Measurements from ENCODE around the gene PRKG1.

The PRKG1 gene

DNA sequence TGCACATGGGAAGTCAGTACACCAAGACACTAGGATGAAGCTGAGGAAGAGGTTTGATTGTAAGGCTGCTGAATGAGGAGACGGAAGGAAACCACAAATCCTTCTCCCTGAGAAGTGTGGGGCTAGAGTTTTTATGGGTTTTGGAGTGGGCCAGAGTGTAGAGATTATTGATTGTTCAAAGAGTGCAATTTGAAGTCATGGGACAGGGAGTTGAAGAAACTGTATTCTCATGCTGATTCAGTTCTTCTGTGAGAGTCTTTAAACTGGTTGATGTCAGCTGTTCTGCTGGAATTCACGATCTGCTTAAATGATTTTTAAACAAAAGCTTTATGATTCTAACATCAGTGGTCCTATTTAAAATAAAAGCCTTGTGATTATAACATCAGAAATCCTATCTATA, 533.9 kb downstream of the PRKG1 start:
- TF ChIP-seq USF1 (IDR thresholded peaks at IDR 0.05): no peak
- no peak for TF ChIP-seq EGR1 (IDR thresholded peaks at IDR 0.05)
- no peak for TF ChIP-seq TEAD4 (IDR thresholded peaks at IDR 0.05)
- TF ChIP-seq YY1 (IDR thresholded peaks at IDR 0.05; ENCODE audit: low read depth): no peak
- no peak for TF ChIP-seq CREB1 (IDR thresholded peaks at IDR 0.05; ENCODE audit: low read depth)
- TF ChIP-seq, protein P1, sequence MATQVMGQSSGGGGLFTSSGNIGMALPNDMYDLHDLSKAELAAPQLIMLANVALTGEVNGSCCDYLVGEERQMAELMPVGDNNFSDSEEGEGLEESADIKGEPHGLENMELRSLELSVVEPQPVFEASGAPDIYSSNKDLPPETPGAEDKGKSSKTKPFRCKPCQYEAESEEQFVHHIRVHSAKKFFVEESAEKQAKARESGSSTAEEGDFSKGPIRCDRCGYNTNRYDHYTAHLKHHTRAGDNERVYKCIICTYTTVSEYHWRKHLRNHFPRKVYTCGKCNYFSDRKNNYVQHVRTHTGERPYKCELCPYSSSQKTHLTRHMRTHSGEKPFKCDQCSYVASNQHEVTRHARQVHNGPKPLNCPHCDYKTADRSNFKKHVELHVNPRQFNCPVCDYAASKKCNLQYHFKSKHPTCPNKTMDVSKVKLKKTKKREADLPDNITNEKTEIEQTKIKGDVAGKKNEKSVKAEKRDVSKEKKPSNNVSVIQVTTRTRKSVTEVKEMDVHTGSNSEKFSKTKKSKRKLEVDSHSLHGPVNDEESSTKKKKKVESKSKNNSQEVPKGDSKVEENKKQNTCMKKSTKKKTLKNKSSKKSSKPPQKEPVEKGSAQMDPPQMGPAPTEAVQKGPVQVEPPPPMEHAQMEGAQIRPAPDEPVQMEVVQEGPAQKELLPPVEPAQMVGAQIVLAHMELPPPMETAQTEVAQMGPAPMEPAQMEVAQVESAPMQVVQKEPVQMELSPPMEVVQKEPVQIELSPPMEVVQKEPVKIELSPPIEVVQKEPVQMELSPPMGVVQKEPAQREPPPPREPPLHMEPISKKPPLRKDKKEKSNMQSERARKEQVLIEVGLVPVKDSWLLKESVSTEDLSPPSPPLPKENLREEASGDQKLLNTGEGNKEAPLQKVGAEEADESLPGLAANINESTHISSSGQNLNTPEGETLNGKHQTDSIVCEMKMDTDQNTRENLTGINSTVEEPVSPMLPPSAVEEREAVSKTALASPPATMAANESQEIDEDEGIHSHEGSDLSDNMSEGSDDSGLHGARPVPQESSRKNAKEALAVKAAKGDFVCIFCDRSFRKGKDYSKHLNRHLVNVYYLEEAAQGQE (IDR thresholded peaks at IDR 0.05; ENCODE audit: low read depth): no peak
- TF ChIP-seq CEBPB (IDR thresholded peaks at IDR 0.05): no peak
- TF ChIP-seq TCF12 (IDR thresholded peaks at IDR 0.05; ENCODE audit: low read depth): no peak
- TF ChIP-seq RAD21 (IDR thresholded peaks at IDR 0.05; ENCODE audit: low read depth): no peak

DNA sequence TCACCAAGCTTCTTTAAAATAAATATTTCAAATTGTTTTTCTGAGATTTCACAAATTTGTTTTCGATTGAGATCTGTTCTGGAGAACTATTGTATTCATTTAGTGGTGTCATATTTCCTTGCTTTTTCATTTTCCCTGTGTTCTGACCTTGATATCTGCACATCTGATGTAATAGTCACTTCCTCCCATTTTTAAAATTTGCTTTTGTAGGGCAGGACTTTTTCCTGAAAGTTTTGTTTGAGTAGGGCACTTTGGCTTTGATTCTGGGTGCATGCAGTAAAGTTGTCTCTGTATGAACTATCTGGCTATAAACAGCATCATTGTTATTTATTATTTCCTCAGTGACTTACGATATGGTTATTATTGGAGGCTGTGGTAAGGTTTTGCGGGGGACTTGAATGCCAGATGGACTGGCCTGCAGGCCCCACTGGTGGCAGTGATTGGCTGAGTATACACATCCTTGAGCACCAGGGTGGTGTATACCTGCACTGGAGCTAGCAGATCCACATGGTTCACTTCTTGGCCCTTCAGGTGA, 541.5 kb downstream of the PRKG1 start:
- no peak for TF ChIP-seq TAF1 (IDR thresholded peaks at IDR 0.05; ENCODE audit: low read depth)
- TF ChIP-seq TEAD4 (IDR thresholded peaks at IDR 0.05): no peak
- no peak for TF ChIP-seq MAX (IDR thresholded peaks at IDR 0.05)
- no peak for TF ChIP-seq TCF12 (IDR thresholded peaks at IDR 0.05; ENCODE audit: low read depth)
- TF ChIP-seq ZBTB7A (IDR thresholded peaks at IDR 0.05; ENCODE audit: low read depth): no peak
- no peak for TF ChIP-seq RAD21 (IDR thresholded peaks at IDR 0.05; ENCODE audit: low read depth)

DNA sequence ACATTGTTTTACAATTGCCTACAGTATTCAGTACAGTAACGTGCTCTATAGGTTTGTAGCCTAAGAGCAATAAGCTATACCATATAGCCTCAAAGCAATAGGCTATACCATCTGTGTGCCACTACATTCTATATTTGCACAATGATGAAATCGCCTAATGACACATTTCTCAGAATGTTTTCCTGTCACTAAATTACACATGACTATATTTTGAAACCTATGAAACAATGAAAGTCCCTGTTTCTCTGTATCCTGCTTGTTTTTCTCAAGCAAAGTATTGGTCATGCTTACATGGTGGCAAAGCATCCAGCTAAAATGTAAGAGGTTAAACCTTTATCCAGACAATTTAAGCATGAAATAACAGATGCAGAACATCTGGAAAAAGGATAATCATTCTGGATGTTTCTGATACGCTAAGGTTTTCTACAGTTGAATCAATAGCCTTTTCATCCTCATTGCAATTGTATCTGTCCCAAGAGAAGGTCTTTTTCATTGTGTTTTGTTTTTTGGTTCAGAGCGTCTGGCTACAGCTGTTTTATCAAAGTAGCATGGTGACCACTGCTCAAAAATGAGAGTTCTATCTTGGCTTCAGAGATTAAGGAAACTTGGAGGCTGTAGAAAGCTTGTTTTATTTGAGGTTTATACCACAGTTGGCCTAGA, 543.4 kb downstream of the PRKG1 start:
- TF ChIP-seq EP300 (IDR thresholded peaks at IDR 0.05; ENCODE audit: borderline replicate concordance) (no peak), MAX (IDR thresholded peaks at IDR 0.05) (no peak), RAD21 (IDR thresholded peaks at IDR 0.05; ENCODE audit: low read depth) (no peak), EGR1 (IDR thresholded peaks at IDR 0.05) (no peak), TCF12 (IDR thresholded peaks at IDR 0.05; ENCODE audit: low read depth) (no peak), ZBTB7A (IDR thresholded peaks at IDR 0.05; ENCODE audit: low read depth) (no peak), TAF1 (IDR thresholded peaks at IDR 0.05; ENCODE audit: low read depth) (no peak), TEAD4 (IDR thresholded peaks at IDR 0.05) (no peak), USF1 (IDR thresholded peaks at IDR 0.05) (no peak), NFIC (IDR thresholded peaks at IDR 0.05) (no peak), CREB1 (IDR thresholded peaks at IDR 0.05; ENCODE audit: low read depth) (no peak), CEBPB (IDR thresholded peaks at IDR 0.05) (no peak)
- TF ChIP-seq, protein P1 (IDR thresholded peaks at IDR 0.05; ENCODE audit: low read depth): no peak

DNA sequence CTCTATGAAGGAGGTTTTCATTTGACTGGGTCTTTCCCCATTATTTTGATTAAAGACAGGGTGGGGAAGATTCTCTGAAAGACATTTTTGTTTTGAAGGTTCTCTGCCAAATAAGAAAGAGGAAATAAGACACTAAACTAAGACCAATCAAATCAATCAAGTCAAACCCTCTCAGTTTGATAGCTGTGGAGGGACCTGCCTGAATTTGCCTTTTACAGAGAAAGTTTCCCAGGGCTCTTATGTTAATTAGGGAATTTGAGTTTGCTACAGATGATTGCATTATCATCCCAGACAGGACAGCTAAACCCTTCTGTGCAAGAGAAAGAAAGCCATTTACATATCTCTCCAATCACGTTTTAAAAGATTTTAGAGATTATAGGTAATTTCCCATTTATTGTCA, 545.1 kb downstream of the PRKG1 start:
- TF ChIP-seq CREB1 (IDR thresholded peaks at IDR 0.05; ENCODE audit: low read depth) (no peak), MAX (IDR thresholded peaks at IDR 0.05) (no peak), NFIC (IDR thresholded peaks at IDR 0.05) (no peak), YY1 (IDR thresholded peaks at IDR 0.05; ENCODE audit: low read depth) (no peak)

DNA sequence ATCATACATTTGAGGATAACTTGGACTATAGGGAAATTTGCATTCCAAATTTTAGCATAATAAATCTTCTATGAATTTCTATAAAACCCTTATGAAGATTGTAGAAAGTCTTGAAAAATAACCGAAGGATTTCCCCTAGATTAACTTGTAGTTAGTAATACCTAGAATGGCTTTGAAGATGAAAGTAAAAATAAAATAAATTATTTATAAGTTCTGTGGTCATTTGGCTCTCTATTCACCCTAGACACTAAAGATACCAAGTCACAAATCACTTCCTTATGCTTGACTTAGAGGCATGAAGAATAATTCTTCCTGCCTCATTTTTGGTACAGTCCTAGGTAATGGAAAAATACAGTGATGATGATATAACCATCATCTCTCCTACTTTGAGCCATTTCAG, 545.8 kb downstream of the PRKG1 start:
- no peak for TF ChIP-seq TEAD4 (IDR thresholded peaks at IDR 0.05)
- TF ChIP-seq, protein P1 (IDR thresholded peaks at IDR 0.05; ENCODE audit: low read depth): no peak
- TF ChIP-seq TCF12 (IDR thresholded peaks at IDR 0.05; ENCODE audit: low read depth): no peak
- TF ChIP-seq FOXM1 (IDR thresholded peaks at IDR 0.05; ENCODE audit: borderline replicate concordance, low read depth): no peak
- TF ChIP-seq EGR1 (IDR thresholded peaks at IDR 0.05): no peak
- TF ChIP-seq USF1 (IDR thresholded peaks at IDR 0.05): no peak
- no peak for TF ChIP-seq CEBPB (IDR thresholded peaks at IDR 0.05)
- no peak for TF ChIP-seq MAX (IDR thresholded peaks at IDR 0.05)
- no peak for TF ChIP-seq NFIC (IDR thresholded peaks at IDR 0.05)
- TF ChIP-seq YY1 (IDR thresholded peaks at IDR 0.05; ENCODE audit: low read depth): no peak
- no peak for TF ChIP-seq TAF1 (IDR thresholded peaks at IDR 0.05; ENCODE audit: low read depth)
- no peak for TF ChIP-seq RAD21 (IDR thresholded peaks at IDR 0.05; ENCODE audit: low read depth)
- no peak for TF ChIP-seq ZBTB7A (IDR thresholded peaks at IDR 0.05; ENCODE audit: low read depth)
- no peak for TF ChIP-seq EP300 (IDR thresholded peaks at IDR 0.05; ENCODE audit: borderline replicate concordance)
- TF ChIP-seq CREB1 (IDR thresholded peaks at IDR 0.05; ENCODE audit: low read depth): no peak

All from Ishikawa (cell line).